AG04449 (cell line): ENCODE data around the gene FRMPD2.

Experiments
- CTCF ChIA-PET: fragments of 350-600 bp; formaldehyde crosslinking; extraction: SDS; loops from one replicate; lab custom pipeline; 2021; ENCODE audit warnings: antibody characterized with exemption; lab: Yijun Ruan, JAX
- POLR2A ChIA-PET: fragments of 400-600, 350-600 bp; formaldehyde crosslinking; extraction: SDS; loops from one replicate; lab custom pipeline; 2020; ENCODE audit warnings: antibody characterized with exemption, inconsistent platforms; lab: Yijun Ruan, JAX
- DNase-seq: peaks from one replicate; pipeline ENCODE4 v3.0.0-alpha.2; 2010; ENCODE audit warnings: low read depth, low spot score
- H3K4me3 ChIP-seq: 2 replicates; pipeline ENCODE4 v1.5.1; 2011; ENCODE audit warnings: low read depth, mild to moderate bottlenecking, control low read depth, low read length
- CTCF ChIP-seq: IDR thresholded peaks from one replicate; pipeline ENCODE4 v1.5.1; 2011; ENCODE audit warnings: mild to moderate bottlenecking, moderate library complexity, low read length, control low read depth, inconsistent platforms; ENCODE audit not compliant: insufficient read depth; ENCODE audit errors: missing control alignments

Gene FRMPD2

GRCh38 chr10:48210391-48210790 is 64.1 kb downstream of the FRMPD2 start:
- TF ChIP-seq CTCF = no peak
- H3K4me3 ChIP-seq = no peak overlapping the region
- ChIA-PET POLR2A (no interaction called here), CTCF (interaction anchor here (0.9 kb wide), 1 partner anchor 446 kb away, joined by 3 read pairs; no protein-coding TSS in a partner anchor)
- no peak for DNase-seq

- TF ChIP-seq CTCF = no peak
- no peak for DNase-seq
- H3K4me3 ChIP-seq = no peak overlapping the region
- ChIA-PET CTCF (interaction anchor here (0.9 to 1.5 kb wide), 3 partner anchors 9 to 447 kb away, joined by 3 to 4 read pairs (median 3); no protein-coding TSS in a partner anchor), POLR2A (no interaction called here)
Measured at GRCh38 chr10:48209241-48209640, 65.3 kb downstream of the FRMPD2 start.

DNA sequence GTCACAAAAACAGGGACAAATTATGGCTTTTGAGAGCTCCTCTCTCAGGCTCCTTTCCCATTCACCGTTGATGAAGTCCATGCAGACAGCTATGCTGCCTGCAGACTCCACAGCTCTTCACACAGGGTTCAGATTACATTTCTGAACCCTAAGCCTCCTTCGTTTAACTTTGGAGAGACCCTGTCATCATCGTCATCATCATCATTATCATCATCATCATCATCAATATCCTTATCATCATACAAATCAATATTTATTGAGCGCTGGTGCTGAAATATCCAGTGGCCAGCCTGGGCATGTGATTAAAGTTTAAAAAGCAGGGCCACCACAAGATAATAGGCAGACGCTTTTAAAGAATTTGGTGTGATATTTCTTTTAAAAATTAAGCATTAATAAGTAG is 66.6 kb downstream of the FRMPD2 start:
- POLR2A ChIA-PET = no interaction called here
- no peak for DNase-seq
- no peak overlapping the region for H3K4me3 ChIP-seq
- no peak for TF ChIP-seq CTCF
- CTCF ChIA-PET = interaction anchor here (1.0 kb wide), 1 partner anchor 8 kb away, joined by 6 read pairs; no protein-coding TSS in a partner anchor

- no peak for DNase-seq
- ChIA-PET CTCF (no interaction called here), POLR2A (no interaction called here)
- no peak overlapping the region for H3K4me3 ChIP-seq
- TF ChIP-seq CTCF = no peak
Measured at GRCh38 chr10:48206482-48207250, 67.8 kb downstream of the FRMPD2 start.

DNA sequence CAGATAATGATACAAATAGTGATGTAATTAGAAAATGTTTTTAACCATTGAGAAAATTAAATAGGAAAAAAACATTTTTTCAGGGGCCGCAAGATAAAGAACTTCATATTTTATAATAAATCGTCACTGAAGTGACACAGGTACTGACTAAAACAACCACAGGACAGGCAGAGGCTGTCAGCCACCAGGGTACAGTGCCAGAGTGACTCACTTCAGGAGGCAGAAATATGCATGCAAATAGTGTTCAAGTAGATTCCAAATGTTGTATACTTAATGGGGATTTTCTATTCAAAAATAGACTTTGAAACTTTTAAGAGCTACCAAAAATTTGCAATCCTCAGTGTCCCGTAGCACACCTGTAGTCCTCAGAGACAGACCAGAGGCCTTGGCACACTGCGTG is 68.6 kb downstream of the FRMPD2 start:
- CTCF ChIA-PET = interaction anchor here (2.6 kb wide), 1 partner anchor 9 kb away, joined by 8 read pairs; no protein-coding TSS in a partner anchor

More for the DNA sequence above, 68.6 kb downstream of the FRMPD2 start:
- POLR2A ChIA-PET = no interaction called here
- no peak for DNase-seq
- no peak overlapping the region for H3K4me3 ChIP-seq
- TF ChIP-seq CTCF = no peak
